Stimulated activated CD8-positive, alpha-beta memory T cell treated with anti-CD3 and anti-CD28 coated beads, Interleukin-12 subunit alpha, Interleukin-12 subunit beta, amount 100 ng/mL, for 4 hours (primary cell): ENCODE measurements around the gene RPGRIP1.
"Not testable (repeated sequence)": the region's sequence is repeated elsewhere in the genome, so short reads cannot be mapped to it uniquely, and the experiment has no call there.

Source experiments
- DNase-seq: peaks from one replicate; pipeline ENCODE4 v3.0.0-alpha.2; 2020; ENCODE audit warnings: low read depth

RPGRIP1 gene

DNA sequence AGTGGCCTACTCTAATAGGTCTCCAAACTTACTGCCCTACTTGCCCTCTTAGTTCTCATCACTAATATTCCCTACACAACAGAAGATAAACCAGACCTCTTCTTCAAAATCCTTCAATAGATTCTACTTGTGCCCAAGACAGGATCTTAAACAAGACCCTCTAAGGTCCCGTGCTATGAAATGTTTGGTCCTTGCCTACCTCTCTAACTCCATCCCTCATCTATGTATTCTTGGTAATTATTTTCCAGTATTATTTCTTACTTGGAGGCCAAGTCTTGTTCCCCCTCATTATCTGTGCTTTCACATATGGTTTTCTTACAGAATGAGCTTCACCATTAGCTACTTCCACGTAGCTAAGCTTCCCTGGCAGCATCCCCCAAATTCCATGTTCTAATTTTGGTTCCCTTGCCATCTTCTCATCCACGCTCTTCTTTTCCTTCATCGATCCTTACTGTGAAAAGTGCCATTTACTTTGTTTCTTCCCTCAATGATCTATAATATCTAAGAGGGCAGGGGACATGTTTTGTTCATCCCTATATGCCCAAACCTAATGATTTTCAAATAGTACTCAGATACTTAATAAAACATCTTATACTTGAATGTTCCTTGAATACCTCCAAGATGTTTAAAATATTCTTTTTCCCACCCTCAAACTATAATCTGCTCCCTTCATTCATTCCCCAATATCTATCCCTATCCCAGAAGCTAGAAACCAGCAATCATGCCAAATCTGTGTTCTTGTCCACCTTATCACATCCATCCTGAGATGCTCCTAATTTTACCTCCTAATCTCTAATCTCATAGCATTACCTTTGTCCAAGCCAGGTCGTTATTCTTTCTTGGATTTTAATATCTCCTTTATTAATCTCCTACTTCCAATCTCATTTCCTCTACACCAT lies 20.7 kb upstream of the RPGRIP1 start:
- no peak for DNase-seq

DNA sequence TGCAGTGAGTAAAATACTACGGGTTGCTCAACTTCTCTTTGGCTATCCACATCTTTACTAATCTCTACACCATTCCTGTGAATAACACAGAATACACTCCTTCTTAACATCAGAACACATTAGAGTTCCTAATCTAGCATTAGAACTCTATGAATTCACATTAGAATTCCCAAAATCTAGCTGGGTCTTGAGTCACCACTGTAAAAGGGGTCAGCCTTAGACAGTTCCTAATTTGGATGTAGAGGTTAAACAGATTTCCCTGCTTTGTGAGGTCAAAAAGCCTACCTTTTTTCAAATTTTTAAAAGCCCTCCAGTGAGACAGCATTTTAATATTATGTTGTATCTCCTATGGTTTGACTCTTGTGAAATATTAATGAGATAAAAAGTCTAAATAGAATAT lies 18.1 kb upstream of the RPGRIP1 start:
- no peak for DNase-seq

DNA sequence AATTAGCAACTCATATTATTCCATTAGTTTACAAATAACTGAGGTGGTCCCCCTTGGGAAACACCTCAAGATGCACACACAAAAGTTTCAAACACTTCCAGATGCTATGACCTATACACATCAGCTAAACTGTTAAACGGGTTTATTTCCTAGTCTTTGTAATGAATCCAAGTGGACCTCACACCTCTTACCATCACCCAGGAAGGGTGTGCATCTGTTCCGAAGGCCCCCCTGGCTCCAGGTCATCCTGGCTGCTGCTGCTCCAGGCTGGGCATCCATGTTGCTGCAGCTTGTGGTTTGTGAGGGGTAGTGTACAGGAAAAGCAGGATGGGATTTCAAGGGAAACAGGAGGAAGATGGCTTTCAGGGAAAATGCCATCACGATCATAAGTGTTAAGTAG lies 17.5 kb upstream of the RPGRIP1 start:
- DNase-seq, result no peak

DNA sequence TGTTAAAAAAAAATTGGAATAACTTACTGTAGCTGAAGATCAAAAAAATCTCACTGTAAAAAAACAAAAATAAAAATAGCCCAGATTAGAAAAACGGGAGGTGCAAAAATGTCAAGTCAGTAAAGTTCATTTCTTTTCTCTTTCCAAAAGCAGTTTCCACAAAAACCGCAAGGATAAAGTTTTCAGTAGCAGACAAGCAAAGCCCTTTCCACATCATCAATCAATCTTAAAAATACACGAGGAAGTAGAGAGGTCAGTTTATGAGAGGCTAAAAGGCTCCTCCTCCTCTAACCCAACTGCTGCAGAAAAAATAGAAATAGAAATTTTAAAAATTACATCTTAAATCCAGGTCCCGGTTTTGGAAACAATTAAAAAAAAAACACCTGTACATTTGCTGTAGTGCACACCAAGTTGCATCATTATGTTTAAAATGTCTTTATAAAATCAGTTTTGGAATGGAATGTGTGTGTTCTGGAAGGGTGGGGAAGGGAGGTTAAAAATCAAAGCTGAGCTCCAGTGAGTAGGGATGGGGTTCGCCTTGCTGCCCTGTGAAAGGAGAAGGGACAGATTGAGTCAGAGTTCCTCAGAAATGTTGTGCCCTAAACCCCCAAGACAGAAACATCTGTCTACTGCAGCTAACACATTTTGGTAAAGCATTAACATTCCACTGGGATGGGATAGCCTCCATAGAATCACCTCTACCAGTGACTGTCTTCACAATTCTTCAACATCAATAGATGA lies 16.4 kb upstream of the RPGRIP1 start:
- DNase-seq, result no peak

GRCh38 chr14:21264025-21264801 lies 15.7 kb upstream of the RPGRIP1 start:
- DNase-seq, result no peak

DNA sequence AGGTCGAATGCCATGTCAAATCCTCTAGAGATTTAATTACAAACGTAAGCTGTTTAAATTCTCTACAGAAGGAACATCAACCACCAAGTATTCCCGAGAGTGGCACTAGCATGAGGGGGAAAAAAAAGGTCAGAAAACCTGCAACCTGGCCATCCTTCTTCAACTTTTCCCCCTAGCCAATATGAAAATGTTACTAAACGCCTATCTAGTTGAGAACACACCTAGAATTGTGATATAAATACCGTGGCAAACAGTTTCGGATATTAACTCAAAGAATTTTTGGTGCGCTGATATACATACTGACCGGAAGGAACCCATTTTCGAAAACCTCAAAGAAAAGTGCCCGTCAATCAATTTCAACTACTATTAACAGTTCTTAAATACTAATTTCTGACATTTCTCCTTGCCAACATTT lies 12.4 kb upstream of the RPGRIP1 start:
- no peak for DNase-seq

DNA sequence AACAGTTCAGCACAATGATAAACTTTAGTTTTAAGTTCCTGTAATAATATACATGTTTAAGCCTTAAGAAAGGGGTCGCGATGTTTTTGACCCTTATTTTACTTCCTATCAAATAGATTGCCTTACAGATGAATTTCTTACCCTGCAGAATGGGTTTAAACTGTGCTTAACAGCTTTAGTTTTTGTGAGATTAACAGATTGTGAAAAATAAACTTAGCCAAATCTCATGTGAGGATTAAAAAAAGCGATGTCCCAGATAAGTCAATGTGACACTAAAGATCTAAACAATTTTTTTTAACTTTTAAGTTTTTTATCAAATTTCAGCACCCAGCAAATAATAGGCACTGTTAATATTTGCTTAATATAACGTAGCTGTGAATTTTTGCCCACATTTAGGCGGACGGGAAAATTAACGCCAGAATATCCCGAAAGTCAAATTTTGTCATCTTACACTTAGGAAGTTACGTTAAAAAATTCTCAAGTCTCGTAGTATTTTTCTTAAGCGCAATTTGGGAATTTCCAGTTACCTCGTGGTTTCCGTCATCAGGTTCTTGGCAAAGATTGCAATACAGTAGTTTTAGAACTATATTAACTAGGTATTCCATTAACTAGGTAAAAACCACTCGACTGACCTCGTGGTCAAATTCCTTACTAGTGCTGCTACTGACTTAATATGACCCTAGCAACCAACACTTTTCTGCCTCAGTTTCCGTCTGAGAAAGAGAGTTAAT lies 11.8 kb upstream of the RPGRIP1 start:
- no peak for DNase-seq

DNA sequence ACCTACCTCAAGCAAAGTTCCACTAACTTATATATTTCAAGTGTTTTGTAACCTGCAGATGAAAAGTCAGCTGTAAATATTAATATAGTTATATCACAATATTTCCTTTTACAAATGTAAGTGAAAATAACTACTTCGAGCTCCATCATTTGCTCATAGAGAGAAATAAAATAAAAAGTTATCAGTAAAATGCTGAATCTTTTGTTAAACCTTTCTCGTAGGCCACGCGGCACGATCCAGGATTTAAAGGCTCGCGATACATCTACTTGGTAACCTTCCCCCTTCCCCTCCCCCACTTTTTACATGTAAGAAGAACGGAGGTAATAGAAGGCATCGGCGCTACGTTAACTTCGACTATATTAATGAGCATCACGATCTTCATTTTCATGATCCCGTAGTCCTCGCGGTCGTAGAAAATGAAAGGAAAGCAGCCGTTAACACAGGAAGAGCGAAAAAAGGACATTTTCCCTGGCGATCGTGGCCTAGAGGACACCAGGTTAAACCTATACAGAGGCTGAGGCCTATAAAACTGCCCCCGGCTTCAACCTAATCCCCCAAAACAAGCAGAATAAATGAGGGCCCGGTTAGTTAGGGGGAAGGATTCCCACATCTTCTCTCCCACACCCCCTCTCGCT lies 11.1 kb upstream of the RPGRIP1 start:
- no peak for DNase-seq

- peak; percentile 100 for DNase-seq
Observed at GRCh38 chr14:21269252-21270046, 10.4 kb upstream of the RPGRIP1 start, which contains the start of gene HNRNPC. TSS of gene HNRNPC (minus strand) at chr14:21269442. CDS start at chr14:21234193, 35,249 bp downstream.

DNA sequence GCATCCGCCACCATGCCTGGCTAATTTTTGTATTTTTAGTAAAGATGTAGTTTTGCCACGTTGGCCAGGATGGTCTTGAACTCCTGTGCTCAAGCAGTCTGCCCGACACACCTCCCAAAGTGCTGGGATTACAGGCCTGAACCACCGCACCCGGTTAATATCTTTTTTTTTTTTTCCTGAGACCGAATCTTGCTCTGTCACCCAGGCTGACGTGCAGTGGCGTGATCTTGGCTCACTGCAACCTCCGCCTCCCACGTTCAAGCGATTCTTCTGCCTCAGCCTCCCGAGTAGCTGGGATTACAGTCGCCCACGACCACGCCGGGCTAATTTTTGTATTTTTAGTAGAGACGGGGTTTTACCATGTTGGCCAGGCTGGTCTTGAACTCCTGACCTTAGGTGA lies 7.2 kb upstream of the RPGRIP1 start:
- not testable (repeated sequence) for DNase-seq

DNA sequence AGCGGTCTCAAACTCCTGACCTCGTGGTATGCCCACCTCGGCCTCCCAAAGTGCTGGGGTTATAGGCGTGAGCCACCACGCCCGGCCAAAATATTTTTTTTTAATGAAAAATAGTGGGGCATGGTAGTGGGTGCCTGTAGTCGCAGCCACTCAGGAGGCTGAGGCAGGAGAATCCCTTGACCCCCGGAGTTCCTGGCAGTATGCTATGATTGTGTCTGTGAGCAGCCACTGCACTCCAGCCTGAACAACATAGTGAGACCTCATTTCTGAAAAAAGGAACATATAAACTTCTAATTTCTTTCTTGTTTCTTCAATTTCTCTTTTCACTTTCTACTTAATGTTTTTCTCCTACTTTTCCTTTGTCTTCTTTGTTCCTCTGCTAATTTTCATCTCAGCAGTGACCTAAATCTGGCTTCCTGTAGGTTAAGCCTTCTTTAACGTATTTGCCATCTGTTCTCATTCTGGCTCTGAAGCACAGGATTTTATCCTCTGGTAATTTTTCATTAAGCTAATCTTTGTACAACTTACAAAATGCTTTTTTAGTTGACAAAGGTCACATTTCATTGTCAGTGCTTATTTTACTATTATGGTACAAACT lies 4.5 kb upstream of the RPGRIP1 start:
- no peak for DNase-seq

GRCh38 chr14:21278632-21279031 lies 1.3 kb upstream of the RPGRIP1 start:
- DNase-seq, result no peak

- not testable (repeated sequence) for DNase-seq
Observed at GRCh38 chr14:21281917-21282316, 2.0 kb downstream of the RPGRIP1 start.

DNA sequence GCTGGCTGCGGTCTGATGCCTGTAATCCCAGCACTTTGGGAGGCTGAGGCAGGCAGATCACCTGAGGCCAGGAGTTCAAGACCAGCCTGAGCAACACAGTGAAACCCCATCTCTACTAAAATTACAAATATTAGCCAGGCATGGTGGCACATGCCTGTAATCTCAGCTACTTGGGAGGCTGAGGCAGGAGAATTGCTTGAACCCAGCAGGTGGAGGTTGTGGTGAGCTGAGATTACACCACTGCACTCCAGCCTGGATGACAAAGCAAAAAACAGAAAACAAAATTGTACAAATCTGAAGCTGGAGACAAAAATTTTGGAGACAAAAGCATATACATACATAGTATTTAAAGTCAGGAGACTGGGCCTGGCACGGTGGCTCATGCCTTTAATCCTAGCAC lies 6.6 kb downstream of the RPGRIP1 start:
- not testable (repeated sequence) for DNase-seq

- no peak for DNase-seq
Observed at GRCh38 chr14:21287168-21287567, 7.3 kb downstream of the RPGRIP1 start.

DNA sequence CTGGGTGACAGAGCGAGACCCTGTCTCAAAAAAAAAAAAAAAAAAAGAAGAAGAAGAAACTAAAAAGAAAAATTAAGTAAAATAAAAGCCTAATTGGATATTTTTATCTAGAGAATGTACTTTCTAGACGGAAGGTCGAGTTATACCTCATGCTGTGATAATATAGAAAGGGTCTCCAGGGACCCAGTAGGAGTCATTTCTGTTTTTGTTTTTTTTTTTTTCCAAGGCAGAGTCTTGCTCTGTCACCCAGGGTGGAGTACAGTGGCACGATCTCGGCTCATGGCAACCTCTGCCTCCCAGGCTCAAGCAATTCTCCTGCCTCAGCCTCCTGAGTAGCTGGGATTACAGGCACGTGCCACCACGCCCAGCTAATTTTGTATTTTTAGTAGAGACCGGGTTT lies 14.1 kb downstream of the RPGRIP1 start:
- not testable (repeated sequence) for DNase-seq

GRCh38 chr14:21298358-21298757 lies 18.5 kb downstream of the RPGRIP1 start:
- DNase-seq, result no peak

- DNase-seq, result no peak
Observed at GRCh38 chr14:21299562-21300130, 19.8 kb downstream of the RPGRIP1 start.

DNA sequence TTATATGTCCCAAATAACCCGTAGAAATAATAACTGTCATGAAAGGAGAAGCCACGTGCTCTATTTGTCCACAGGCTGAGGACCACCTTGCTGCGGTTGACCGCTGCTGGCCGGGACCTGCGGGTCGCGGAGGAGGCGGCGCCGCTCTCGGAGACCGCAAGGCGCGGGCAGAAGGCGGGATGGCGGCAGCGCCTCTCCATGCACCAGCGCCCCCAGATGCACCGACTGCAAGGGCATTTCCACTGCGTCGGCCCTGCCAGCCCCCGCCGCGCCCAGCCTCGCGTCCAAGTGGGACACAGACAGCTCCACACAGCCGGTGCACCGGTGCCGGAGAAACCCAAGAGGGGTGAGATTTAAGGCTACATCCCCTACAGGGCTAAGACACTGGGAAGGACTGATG lies 21.0 kb downstream of the RPGRIP1 start:
- DNase-seq, result no peak
